Stimulated activated CD8-positive, alpha-beta memory T cell treated with anti-CD3 and anti-CD28 coated beads, Interleukin-12 subunit alpha, Interleukin-12 subunit beta, amount 100 ng/mL, for 4 hours (primary cell): ENCODE results near the gene GRAMD1A.
"Not testable (repeated sequence)": the region's sequence is repeated elsewhere in the genome, so short reads cannot be mapped to it uniquely, and the experiment has no call there.

ENCODE experiments used
- DNase-seq: peaks from one replicate; pipeline ENCODE4 v3.0.0-alpha.2; 2020; ENCODE audit warnings: low read depth

The GRAMD1A gene

GRCh38 chr19:34979819-34980640 is 20.1 kb upstream of the GRAMD1A start:
- DNase-seq: no peak

- no peak for DNase-seq
Measured at GRCh38 chr19:34982275-34982674, 17.8 kb upstream of the GRAMD1A start.

GRCh38 chr19:34983786-34984185 is 16.3 kb upstream of the GRAMD1A start:
- DNase-seq: no peak

- DNase-seq: no peak
Measured at GRCh38 chr19:34984287-34984686, 15.8 kb upstream of the GRAMD1A start.

- DNase-seq: no peak
Measured at GRCh38 chr19:34985249-34986022, 14.7 kb upstream of the GRAMD1A start.

GRCh38 chr19:34988119-34988518 is 12.0 kb upstream of the GRAMD1A start:
- DNase-seq: no peak

- DNase-seq: no peak
Measured at GRCh38 chr19:34989298-34989697, 10.8 kb upstream of the GRAMD1A start.

- DNase-seq: no peak
Measured at GRCh38 chr19:34990578-34991192, 9.4 kb upstream of the GRAMD1A start.

GRCh38 chr19:34991542-34992333 is 8.4 kb upstream of the GRAMD1A start:
- no peak for DNase-seq

GRCh38 chr19:34992582-34992981 is 7.5 kb upstream of the GRAMD1A start:
- DNase-seq: not testable (repeated sequence)

GRCh38 chr19:34994286-34994642 is 5.9 kb upstream of the GRAMD1A start:
- DNase-seq: no peak

GRCh38 chr19:34994643-34995541 is 5.2 kb upstream of the GRAMD1A start:
- DNase-seq: no peak

- DNase-seq: no peak
Measured at GRCh38 chr19:34995551-34995950, 4.6 kb upstream of the GRAMD1A start.

- no peak for DNase-seq
Measured at GRCh38 chr19:34997071-34997617, 3.0 kb upstream of the GRAMD1A start.

- DNase-seq: not testable (repeated sequence)
Measured at GRCh38 chr19:34998224-34998623, 1.9 kb upstream of the GRAMD1A start.

GRCh38 chr19:34998777-34999497 is 1.2 kb upstream of the GRAMD1A start:
- DNase-seq: no peak

GRCh38 chr19:35000338-35000646 is 169 bp downstream of the GRAMD1A start:
- no peak for DNase-seq

GRCh38 chr19:35000647-35001501 is 751 bp downstream of the GRAMD1A start:
- DNase-seq: peak; percentile 37

- DNase-seq: no peak
Measured at GRCh38 chr19:35002037-35002535, 2.0 kb downstream of the GRAMD1A start.
